HEK293 (cell line): ENCODE data around the gene SPATA33.

Experiments used
- CTCF ChIA-PET: fragments of 350-600 bp; formaldehyde crosslinking; extraction: SDS; loops from one replicate; lab custom pipeline; 2021; ENCODE audit warnings: antibody characterized with exemption; lab: Yijun Ruan, JAX
- POLR2A ChIA-PET: fragments of 300-600 bp; formaldehyde crosslinking; extraction: SDS; loops from one replicate; lab custom pipeline; 2020; ENCODE audit warnings: antibody characterized with exemption, inconsistent platforms; lab: Yijun Ruan, JAX
- H3K27ac ChIP-seq: fragments of 200-500 bp; sonication (Bioruptor generic); 2 replicates; pipeline ENCODE4 v1.5.1; 2014; ENCODE audit warnings: low read depth, low read length, control low read depth, inconsistent platforms; ENCODE audit errors: extremely low read depth
- H3K36me3 ChIP-seq, 2 experiments: fragments of 200-500 bp in 1 of 2; sonication (Bioruptor generic) in 1 of 2; 1 replicate in 1 of 2; 2 replicates in 1 of 2; pipeline ENCODE4 v1.5.1; 2014 to 2017; ENCODE audit warnings: inconsistent platforms in 2 of 2, low read length in 2 of 2; ENCODE audit not compliant: control insufficient read depth in 2 of 2, insufficient read depth in 1 of 2
- H3K4me1 ChIP-seq: fragments of 200-500 bp; sonication (Bioruptor generic); 2 replicates; pipeline ENCODE4 v1.5.1; 2014; ENCODE audit warnings: mild to moderate bottlenecking, low read length, inconsistent platforms; ENCODE audit not compliant: control insufficient read depth, insufficient read depth
- H3K4me3 ChIP-seq: 2 replicates; pipeline ENCODE4 v1.5.1; 2011; ENCODE audit warnings: low read depth, mild to moderate bottlenecking, control low read depth, low read length, moderate library complexity
- H3K9me3 ChIP-seq: fragments of 200-500 bp; sonication (Bioruptor generic); 2 replicates; pipeline ENCODE4 v1.5.1; 2014; ENCODE audit warnings: low read depth, low read length, inconsistent platforms; ENCODE audit not compliant: control insufficient read depth, insufficient read depth
- GLIS2 ChIP-seq: fragments of 450-650 bp; formaldehyde crosslinking; IDR thresholded peaks from 2 replicates; pipeline ENCODE4 v1.5.1; 2016; ENCODE audit warnings: missing biosample characterization, missing genetic modification characterization
- MYNN ChIP-seq: fragments of 450-650 bp; formaldehyde crosslinking; IDR thresholded peaks from 2 replicates; pipeline ENCODE4 v1.5.1; 2016; ENCODE audit warnings: missing biosample characterization, missing genetic modification characterization, borderline replicate concordance
- RBAK ChIP-seq: fragments of 450-650 bp; formaldehyde crosslinking; IDR thresholded peaks from 2 replicates; pipeline ENCODE4 v1.5.1; 2016; ENCODE audit warnings: missing biosample characterization, missing genetic modification characterization
- ZIC2 ChIP-seq: fragments of 450-650 bp; formaldehyde crosslinking; IDR thresholded peaks from 2 replicates; pipeline ENCODE4 v1.5.1; 2016; ENCODE audit warnings: missing biosample characterization, missing genetic modification characterization
- ZNF10 ChIP-seq: fragments of 450-650 bp; formaldehyde crosslinking; IDR thresholded peaks from 2 replicates; pipeline ENCODE4 v1.5.1; 2017; ENCODE audit warnings: missing biosample characterization, missing genetic modification characterization
- ZNF146 ChIP-seq: fragments of 450-650 bp; formaldehyde crosslinking; IDR thresholded peaks from 2 replicates; pipeline ENCODE4 v1.5.1; 2016; ENCODE audit warnings: missing biosample characterization, missing genetic modification characterization
- ZNF426 ChIP-seq: fragments of 450-650 bp; formaldehyde crosslinking; IDR thresholded peaks from 2 replicates; pipeline ENCODE4 v1.5.1; 2017; ENCODE audit warnings: missing biosample characterization, missing genetic modification characterization, mild to moderate bottlenecking, inconsistent platforms, moderate library complexity
- ZNF433 ChIP-seq: fragments of 450-650 bp; formaldehyde crosslinking; IDR thresholded peaks from 2 replicates; pipeline ENCODE4 v1.5.1; 2016; ENCODE audit warnings: missing biosample characterization, missing genetic modification characterization, low read depth
- ZNF529 ChIP-seq: fragments of 450-650 bp; formaldehyde crosslinking; IDR thresholded peaks from 2 replicates; pipeline ENCODE4 v1.5.1; 2017; ENCODE audit warnings: missing genetic modification characterization, missing biosample characterization; ENCODE audit not compliant: insufficient replicate concordance
- ZNF626 ChIP-seq: fragments of 450-650 bp; sonication (Bioruptor Pico); formaldehyde crosslinking; IDR thresholded peaks from 2 replicates; pipeline ENCODE4 v1.5.1; 2018; ENCODE audit warnings: missing biosample characterization, missing genetic modification characterization, inconsistent platforms
- ZNF670 ChIP-seq: fragments of 450-650 bp; formaldehyde crosslinking; IDR thresholded peaks from 2 replicates; pipeline ENCODE4 v1.5.1; 2016; ENCODE audit warnings: missing biosample characterization, missing genetic modification characterization, low read depth
- ZNF701 ChIP-seq: fragments of 450-650 bp; formaldehyde crosslinking; IDR thresholded peaks from 2 replicates; pipeline ENCODE4 v1.5.1; 2016; ENCODE audit warnings: missing biosample characterization, missing genetic modification characterization
- TF ChIP-seq, protein P1 (sequence below): fragments of 450-650 bp; IDR thresholded peaks from 2 replicates; pipeline ENCODE4 v1.5.1; 2018; ENCODE audit warnings: missing biosample characterization, mild to moderate bottlenecking, missing genetic modification characterization
- TF ChIP-seq, protein P2 (sequence below): fragments of 450-650 bp; formaldehyde crosslinking; IDR thresholded peaks from 2 replicates; pipeline ENCODE4 v1.5.1; 2017; ENCODE audit warnings: missing biosample characterization, missing genetic modification characterization
- TF ChIP-seq, protein P3 (sequence below): fragments of 450-650 bp; formaldehyde crosslinking; IDR thresholded peaks from 2 replicates; pipeline ENCODE4 v1.5.1; 2016; ENCODE audit warnings: missing biosample characterization, missing genetic modification characterization, low read depth
- TF ChIP-seq, protein P4 (sequence below): fragments of 450-650 bp; formaldehyde crosslinking; IDR thresholded peaks from 2 replicates; pipeline ENCODE4 v1.5.1; 2016; ENCODE audit warnings: missing biosample characterization, missing genetic modification characterization
- TF ChIP-seq, protein P5 (sequence below): fragments of 450-650 bp; formaldehyde crosslinking; conservative IDR thresholded peaks from 2 replicates; pipeline ENCODE4 v1.5.1; 2016; ENCODE audit warnings: low read depth, missing biosample characterization, missing genetic modification characterization
- TF ChIP-seq, protein P6 (sequence below): fragments of 450-650 bp; formaldehyde crosslinking; IDR thresholded peaks from 2 replicates; pipeline ENCODE4 v1.5.1; 2016; ENCODE audit warnings: missing biosample characterization, missing genetic modification characterization

Gene SPATA33

DNA sequence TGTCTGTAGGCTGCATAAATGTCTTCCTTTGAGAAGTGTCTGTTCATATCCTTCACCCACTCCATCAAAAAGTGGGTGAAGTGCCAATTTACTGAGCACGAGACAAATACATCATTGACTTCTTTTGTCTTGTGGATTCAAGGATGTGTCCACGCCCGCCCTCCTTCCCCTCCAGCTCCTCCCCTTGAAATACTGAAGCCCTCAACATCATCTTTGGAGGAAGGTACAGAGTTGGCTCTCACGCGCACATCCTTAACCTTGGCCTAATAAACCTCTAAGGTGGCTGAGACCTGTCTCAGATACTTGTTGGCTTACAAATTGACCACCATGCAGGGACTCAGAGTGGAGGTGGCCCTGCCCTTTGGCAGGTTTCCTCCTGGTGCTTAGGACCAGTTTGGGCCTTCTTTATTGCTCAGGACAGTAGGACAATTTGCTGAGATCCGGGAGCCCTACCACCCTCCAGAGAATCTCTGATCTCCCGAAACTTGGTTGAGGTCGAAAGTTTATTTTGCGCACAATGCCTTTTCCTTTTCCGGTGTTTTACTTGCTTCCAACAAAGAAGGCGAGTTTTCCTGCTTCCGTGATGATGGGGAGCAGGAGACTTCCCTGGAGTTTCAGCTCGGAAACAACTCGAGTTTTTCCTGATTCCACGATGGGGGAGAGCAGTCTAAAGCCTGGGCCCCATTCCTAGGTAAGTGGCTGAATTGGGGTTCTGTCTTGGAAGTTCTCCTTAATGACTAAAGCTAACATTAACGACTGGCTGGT, 14.7 kb downstream of the SPATA33 start (continued):
- TF ChIP-seq, protein P1, sequence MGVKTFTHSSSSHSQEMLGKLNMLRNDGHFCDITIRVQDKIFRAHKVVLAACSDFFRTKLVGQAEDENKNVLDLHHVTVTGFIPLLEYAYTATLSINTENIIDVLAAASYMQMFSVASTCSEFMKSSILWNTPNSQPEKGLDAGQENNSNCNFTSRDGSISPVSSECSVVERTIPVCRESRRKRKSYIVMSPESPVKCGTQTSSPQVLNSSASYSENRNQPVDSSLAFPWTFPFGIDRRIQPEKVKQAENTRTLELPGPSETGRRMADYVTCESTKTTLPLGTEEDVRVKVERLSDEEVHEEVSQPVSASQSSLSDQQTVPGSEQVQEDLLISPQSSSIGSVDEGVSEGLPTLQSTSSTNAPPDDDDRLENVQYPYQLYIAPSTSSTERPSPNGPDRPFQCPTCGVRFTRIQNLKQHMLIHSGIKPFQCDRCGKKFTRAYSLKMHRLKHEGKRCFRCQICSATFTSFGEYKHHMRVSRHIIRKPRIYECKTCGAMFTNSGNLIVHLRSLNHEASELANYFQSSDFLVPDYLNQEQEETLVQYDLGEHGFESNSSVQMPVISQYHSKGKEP (tag by site-specific recombination) = no peak
- TF ChIP-seq, protein P2, sequence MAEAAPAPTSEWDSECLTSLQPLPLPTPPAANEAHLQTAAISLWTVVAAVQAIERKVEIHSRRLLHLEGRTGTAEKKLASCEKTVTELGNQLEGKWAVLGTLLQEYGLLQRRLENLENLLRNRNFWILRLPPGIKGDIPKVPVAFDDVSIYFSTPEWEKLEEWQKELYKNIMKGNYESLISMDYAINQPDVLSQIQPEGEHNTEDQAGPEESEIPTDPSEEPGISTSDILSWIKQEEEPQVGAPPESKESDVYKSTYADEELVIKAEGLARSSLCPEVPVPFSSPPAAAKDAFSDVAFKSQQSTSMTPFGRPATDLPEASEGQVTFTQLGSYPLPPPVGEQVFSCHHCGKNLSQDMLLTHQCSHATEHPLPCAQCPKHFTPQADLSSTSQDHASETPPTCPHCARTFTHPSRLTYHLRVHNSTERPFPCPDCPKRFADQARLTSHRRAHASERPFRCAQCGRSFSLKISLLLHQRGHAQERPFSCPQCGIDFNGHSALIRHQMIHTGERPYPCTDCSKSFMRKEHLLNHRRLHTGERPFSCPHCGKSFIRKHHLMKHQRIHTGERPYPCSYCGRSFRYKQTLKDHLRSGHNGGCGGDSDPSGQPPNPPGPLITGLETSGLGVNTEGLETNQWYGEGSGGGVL = no peak
- TF ChIP-seq ZNF670 (tag by site-specific recombination) = no peak
- no peak for TF ChIP-seq ZNF146
- TF ChIP-seq, protein P3, sequence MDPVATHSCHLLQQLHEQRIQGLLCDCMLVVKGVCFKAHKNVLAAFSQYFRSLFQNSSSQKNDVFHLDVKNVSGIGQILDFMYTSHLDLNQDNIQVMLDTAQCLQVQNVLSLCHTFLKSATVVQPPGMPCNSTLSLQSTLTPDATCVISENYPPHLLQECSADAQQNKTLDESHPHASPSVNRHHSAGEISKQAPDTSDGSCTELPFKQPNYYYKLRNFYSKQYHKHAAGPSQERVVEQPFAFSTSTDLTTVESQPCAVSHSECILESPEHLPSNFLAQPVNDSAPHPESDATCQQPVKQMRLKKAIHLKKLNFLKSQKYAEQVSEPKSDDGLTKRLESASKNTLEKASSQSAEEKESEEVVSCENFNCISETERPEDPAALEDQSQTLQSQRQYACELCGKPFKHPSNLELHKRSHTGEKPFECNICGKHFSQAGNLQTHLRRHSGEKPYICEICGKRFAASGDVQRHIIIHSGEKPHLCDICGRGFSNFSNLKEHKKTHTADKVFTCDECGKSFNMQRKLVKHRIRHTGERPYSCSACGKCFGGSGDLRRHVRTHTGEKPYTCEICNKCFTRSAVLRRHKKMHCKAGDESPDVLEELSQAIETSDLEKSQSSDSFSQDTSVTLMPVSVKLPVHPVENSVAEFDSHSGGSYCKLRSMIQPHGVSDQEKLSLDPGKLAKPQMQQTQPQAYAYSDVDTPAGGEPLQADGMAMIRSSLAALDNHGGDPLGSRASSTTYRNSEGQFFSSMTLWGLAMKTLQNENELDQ (tag by site-specific recombination) = no peak
- no peak for TF ChIP-seq GLIS2 (tag by site-specific recombination)
- no peak for TF ChIP-seq ZIC2
- no peak for TF ChIP-seq ZNF701 (tag by site-specific recombination)
- TF ChIP-seq ZNF10 (tag by site-specific recombination) = no peak
- no peak for TF ChIP-seq ZNF426 (tag by site-specific recombination)
- no peak for TF ChIP-seq MYNN (tag by site-specific recombination)
- no peak for TF ChIP-seq ZNF433 (tag by site-specific recombination)
- TF ChIP-seq RBAK = no peak

DNA sequence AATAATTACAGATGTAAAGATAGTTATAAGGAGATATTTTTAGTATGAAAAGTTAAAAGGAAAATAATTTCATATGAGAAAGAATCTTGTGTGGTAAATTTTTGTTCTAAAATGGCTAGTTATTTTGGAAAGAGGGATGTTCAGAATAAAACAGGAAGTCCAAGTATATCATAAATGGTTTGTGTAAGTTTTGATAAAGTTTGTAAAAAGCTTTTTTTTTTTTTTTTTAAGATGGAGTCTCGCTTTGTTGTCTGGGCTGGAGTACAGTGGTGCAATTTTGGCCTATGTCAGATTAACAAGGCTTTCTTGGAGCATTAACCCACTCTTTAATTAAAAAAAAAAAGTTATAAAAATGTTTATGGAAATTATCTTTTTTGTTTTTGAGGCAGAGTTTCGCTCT, 20.6 kb downstream of the SPATA33 start:
- Histone ChIP-seq H3K27ac (no peak overlapping the region), H3K9me3 (no peaks in the 10 kb centered on the region), H3K4me3 (no peak overlapping the region), H3K36me3 (no peaks in the 10 kb centered on the region; a peak in 1 of 3 replicates), H3K4me1 (no peaks in the 10 kb centered on the region)
- ChIA-PET CTCF (no interaction called here), POLR2A (interaction anchor here (0.6 to 1.2 kb wide), 2 partner anchors 8 to 87 kb away, joined by 3 read pairs; partner anchors contain the start of gene CDK10)
- TF ChIP-seq, protein P4, sequence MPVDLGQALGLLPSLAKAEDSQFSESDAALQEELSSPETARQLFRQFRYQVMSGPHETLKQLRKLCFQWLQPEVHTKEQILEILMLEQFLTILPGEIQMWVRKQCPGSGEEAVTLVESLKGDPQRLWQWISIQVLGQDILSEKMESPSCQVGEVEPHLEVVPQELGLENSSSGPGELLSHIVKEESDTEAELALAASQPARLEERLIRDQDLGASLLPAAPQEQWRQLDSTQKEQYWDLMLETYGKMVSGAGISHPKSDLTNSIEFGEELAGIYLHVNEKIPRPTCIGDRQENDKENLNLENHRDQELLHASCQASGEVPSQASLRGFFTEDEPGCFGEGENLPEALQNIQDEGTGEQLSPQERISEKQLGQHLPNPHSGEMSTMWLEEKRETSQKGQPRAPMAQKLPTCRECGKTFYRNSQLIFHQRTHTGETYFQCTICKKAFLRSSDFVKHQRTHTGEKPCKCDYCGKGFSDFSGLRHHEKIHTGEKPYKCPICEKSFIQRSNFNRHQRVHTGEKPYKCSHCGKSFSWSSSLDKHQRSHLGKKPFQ = no peak
- TF ChIP-seq, protein P5, sequence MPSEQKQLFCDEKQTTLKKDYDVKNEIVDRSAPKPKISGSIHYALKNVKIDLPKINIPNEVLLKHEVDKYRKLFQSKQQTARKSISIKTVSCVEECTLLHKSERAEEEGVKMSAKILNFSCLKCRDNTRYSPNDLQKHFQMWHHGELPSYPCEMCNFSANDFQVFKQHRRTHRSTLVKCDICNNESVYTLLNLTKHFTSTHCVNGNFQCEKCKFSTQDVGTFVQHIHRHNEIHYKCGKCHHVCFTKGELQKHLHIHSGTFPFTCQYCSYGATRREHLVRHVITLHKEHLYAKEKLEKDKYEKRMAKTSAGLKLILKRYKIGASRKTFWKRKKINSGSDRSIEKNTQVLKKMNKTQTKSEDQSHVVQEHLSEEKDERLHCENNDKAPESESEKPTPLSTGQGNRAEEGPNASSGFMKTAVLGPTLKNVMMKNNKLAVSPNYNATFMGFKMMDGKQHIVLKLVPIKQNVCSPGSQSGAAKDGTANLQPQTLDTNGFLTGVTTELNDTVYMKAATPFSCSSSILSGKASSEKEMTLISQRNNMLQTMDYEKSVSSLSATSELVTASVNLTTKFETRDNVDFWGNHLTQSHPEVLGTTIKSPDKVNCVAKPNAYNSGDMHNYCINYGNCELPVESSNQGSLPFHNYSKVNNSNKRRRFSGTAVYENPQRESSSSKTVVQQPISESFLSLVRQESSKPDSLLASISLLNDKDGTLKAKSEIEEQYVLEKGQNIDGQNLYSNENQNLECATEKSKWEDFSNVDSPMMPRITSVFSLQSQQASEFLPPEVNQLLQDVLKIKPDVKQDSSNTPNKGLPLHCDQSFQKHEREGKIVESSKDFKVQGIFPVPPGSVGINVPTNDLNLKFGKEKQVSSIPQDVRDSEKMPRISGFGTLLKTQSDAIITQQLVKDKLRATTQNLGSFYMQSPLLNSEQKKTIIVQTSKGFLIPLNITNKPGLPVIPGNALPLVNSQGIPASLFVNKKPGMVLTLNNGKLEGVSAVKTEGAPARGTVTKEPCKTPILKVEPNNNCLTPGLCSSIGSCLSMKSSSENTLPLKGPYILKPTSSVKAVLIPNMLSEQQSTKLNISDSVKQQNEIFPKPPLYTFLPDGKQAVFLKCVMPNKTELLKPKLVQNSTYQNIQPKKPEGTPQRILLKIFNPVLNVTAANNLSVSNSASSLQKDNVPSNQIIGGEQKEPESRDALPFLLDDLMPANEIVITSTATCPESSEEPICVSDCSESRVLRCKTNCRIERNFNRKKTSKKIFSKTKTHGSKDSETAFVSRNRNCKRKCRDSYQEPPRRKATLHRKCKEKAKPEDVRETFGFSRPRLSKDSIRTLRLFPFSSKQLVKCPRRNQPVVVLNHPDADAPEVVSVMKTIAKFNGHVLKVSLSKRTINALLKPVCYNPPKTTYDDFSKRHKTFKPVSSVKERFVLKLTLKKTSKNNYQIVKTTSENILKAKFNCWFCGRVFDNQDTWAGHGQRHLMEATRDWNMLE (tag by site-specific recombination) = peak; percentile 36; the same call in 1 of the 2 replicates
- TF ChIP-seq, protein P6, sequence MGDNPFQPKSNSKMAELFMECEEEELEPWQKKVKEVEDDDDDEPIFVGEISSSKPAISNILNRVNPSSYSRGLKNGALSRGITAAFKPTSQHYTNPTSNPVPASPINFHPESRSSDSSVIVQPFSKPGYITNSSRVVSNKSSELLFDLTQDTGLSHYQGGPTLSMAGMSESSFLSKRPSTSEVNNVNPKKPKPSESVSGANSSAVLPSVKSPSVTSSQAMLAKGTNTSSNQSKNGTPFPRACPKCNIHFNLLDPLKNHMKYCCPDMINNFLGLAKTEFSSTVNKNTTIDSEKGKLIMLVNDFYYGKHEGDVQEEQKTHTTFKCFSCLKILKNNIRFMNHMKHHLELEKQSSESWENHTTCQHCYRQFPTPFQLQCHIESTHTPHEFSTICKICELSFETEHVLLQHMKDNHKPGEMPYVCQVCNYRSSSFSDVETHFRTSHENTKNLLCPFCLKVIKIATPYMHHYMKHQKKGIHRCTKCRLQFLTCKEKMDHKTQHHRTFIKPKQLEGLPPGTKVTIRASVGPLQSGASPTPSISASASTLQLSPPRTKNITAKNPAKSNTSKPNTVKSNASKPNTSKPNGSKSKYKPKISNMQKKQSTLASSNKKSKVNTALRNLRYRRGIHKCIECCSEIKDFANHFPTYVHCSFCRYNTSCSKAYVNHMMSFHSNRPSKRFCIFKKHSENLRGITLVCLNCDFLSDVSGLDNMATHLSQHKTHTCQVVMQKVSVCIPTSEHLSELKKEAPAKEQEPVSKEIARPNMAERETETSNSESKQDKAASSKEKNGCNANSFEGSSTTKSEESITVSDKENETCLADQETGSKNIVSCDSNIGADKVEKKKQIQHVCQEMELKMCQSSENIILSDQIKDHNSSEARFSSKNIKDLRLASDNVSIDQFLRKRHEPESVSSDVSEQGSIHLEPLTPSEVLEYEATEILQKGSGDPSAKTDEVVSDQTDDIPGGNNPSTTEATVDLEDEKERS (tag by site-specific recombination) = peak; percentile 92
- TF ChIP-seq ZNF626 (tag by site-specific recombination) = peak; percentile 69; the same call in 1 of the 2 replicates
- TF ChIP-seq ZNF529 (tag by site-specific recombination) = peak; percentile 23
